Measurements from ENCODE around the gene ADCK2. TPM values are rescaled to one million over a fixed set of nuclear protein-coding genes. Genes with fewer than 3 reads are reported as not detected.
A peak's percentile ranks its signal among the peaks of the same experiment; 100 is the strongest.

ADCK2 gene
- polyA plus RNA-seq, 3 donors = 8.7 to 28.7 (median 18.3) TPM

DNA sequence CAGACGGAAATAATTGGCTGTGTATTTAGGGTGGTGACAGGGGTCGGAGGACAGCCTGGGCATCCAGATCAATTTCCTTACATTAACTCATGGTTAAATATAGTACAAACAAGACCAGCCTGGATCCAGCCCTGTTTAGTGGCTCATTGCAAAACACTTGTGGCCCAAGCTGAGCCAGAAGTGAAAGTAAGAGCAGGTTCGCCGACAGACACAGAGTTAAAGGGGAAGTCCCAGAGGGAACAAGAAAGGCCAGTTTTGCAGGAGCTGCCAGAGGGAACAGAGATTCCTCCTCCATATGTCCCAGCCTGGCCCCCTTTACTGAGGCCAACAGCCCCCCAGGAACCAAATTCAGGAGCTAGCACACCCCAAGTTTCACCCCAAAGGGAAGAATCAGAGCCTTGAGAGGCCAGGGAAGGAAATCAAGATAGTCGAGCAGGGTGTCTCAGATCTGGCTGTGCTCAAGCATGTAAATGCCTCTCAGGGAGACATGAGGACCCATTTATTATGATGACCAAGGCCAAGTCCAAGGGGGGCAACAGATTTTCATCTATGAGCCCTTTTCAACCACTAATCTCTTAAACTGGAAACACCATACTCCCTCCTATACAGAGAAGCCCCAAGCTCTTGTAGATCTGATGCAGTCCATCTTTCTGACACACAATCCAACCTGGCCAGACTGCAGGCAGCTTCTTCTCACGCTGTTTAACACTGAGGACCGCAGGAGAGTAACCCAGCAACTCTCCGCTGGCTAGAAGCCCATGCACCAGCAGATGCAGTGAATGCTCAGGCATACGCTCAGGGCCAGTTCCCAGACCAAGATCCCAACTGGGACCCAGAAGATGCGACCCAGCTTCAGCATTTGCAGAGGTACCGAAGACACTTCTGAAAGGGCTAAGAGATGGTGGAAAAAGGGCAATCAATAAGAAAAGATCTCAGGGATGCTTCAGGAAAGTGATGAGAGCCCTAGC lies 15.9 kb upstream of the ADCK2 start:
- intact Hi-C loops (cut with micrococcal nuclease) = loop anchor here (10.0 kb wide), 2 partner anchors 172 to 358 kb away; partner anchors contain the start of gene MRPS33 (in 1 of the 2)

DNA sequence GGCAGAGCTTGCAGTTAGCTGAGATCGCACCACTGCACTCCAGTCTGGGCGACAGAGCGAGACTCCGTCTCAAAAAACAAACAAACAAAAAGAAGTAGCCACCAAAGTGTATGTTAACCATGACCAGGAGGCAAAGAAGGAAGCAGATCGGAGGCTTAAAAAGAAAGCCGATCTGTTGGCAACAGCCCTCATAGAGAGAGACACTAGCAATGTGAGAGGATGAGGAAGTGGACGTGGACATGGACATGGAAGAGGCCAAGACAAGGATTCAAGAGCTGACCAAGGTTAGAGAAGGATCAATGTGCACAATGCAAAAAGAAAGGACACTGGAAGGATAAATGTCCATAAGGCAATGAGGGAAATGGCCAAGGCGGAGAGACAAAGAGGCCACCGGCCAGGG lies 14.9 kb upstream of the ADCK2 start:
- H2AFZ ChIP-seq (ENCODE audit: insufficient read depth, low read depth, low read length, poor library complexity, severe bottlenecking) = no peak overlapping the region
- H3K9me3 Mint-ChIP-seq = peaks cover 0 to 2% (median 0%) of the 10 kb centered on the region in 7 donors
- H3K9me3 ChIP-seq (replicated peaks in 1 of 2; ENCODE audit: control insufficient read depth in 1 of 2, insufficient read depth in 1 of 2, low read length in 2 of 2) = no peaks in the 10 kb centered on the region
- peaks cover 2 to 6% (median 4%) of the 10 kb centered on the region in 3 donors for H3K27me3 Mint-ChIP-seq (ENCODE audit: low read depth in 3 of 3)
- no peaks in the 10 kb centered on the region for H3K27me3 ChIP-seq (ENCODE audit: control insufficient read depth in 2 of 2, insufficient read depth in 2 of 2, low read length in 2 of 2)
- no peak overlapping the region for H3K9ac ChIP-seq (ENCODE audit: insufficient read depth, low read length, poor library complexity, severe bottlenecking)
- 41% methylated on average over 5 of the region's 9 CpGs for WGBS (ENCODE audit: insufficient coverage)
- H3K27ac ChIP-seq (ENCODE audit: low read depth in 1 of 2, low read length in 2 of 2) = no peak overlapping the region
- no peaks in the 10 kb centered on the region for H3K79me2 ChIP-seq (ENCODE audit: insufficient read depth, low read length)
- H3K4me2 ChIP-seq (replicated peaks; ENCODE audit: extremely low read depth, low read length, poor library complexity, severe bottlenecking) = no peak overlapping the region
- no peak for DNase-seq
- TF ChIP-seq, protein P1, sequence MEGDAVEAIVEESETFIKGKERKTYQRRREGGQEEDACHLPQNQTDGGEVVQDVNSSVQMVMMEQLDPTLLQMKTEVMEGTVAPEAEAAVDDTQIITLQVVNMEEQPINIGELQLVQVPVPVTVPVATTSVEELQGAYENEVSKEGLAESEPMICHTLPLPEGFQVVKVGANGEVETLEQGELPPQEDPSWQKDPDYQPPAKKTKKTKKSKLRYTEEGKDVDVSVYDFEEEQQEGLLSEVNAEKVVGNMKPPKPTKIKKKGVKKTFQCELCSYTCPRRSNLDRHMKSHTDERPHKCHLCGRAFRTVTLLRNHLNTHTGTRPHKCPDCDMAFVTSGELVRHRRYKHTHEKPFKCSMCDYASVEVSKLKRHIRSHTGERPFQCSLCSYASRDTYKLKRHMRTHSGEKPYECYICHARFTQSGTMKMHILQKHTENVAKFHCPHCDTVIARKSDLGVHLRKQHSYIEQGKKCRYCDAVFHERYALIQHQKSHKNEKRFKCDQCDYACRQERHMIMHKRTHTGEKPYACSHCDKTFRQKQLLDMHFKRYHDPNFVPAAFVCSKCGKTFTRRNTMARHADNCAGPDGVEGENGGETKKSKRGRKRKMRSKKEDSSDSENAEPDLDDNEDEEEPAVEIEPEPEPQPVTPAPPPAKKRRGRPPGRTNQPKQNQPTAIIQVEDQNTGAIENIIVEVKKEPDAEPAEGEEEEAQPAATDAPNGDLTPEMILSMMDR (IDR thresholded peaks at IDR 0.05) = no peak
- intact Hi-C loops (cut with micrococcal nuclease) = loop anchor here (10.0 kb wide), 2 partner anchors 173 to 357 kb away; partner anchors contain the start of gene MRPS33 (in 1 of the 2)
- no peaks in the 10 kb centered on the region for H3K36me3 Mint-ChIP-seq
- H3K4me1 ChIP-seq (ENCODE audit: control insufficient read depth in 1 of 2, insufficient read depth in 2 of 2, low read length in 2 of 2) = peaks cover 30 to 32% of the 10 kb centered on the region in 2 donors
- peaks cover 38% of the 10 kb centered on the region for H3K4me1 Mint-ChIP-seq
- H3K27ac Mint-ChIP-seq = peak overlapping the region in 4 of 7 donors; percentile 20 to 37 (median 32)
- H3K4me3 ChIP-seq (replicated peaks in 1 of 3; ENCODE audit: low read depth in 2 of 3, low read length in 3 of 3) = no peak overlapping the region
- H3K4me3 Mint-ChIP-seq = no peak overlapping the region
- H3K36me3 ChIP-seq (replicated peaks in 1 of 2; ENCODE audit: control insufficient read depth in 1 of 2, insufficient read depth in 2 of 2, low read length in 2 of 2) = no peaks in the 10 kb centered on the region
- H4K20me1 ChIP-seq (ENCODE audit: insufficient read depth, low read length) = no peaks in the 10 kb centered on the region

More for the DNA sequence above, 15.9 kb upstream of the ADCK2 start:
- Histone ChIP-seq H3K4me1 (ENCODE audit: control insufficient read depth in 1 of 2, insufficient read depth in 2 of 2, low read length in 2 of 2) (peaks cover 30 to 32% of the 10 kb centered on the region in 2 donors), H4K20me1 (ENCODE audit: insufficient read depth, low read length) (no peaks in the 10 kb centered on the region), H3K4me2 (replicated peaks; ENCODE audit: extremely low read depth, low read length, poor library complexity, severe bottlenecking) (peak overlapping the region; percentile 62), H3K79me2 (ENCODE audit: insufficient read depth, low read length) (no peaks in the 10 kb centered on the region), H2AFZ (ENCODE audit: insufficient read depth, low read depth, low read length, poor library complexity, severe bottlenecking) (peak overlapping the region; percentile 31), H3K9me3 (replicated peaks in 1 of 2; ENCODE audit: control insufficient read depth in 1 of 2, insufficient read depth in 1 of 2, low read length in 2 of 2) (no peaks in the 10 kb centered on the region), H3K36me3 (replicated peaks in 1 of 2; ENCODE audit: control insufficient read depth in 1 of 2, insufficient read depth in 2 of 2, low read length in 2 of 2) (no peaks in the 10 kb centered on the region), H3K27me3 (ENCODE audit: control insufficient read depth in 2 of 2, insufficient read depth in 2 of 2, low read length in 2 of 2) (no peaks in the 10 kb centered on the region), H3K9ac (ENCODE audit: insufficient read depth, low read length, poor library complexity, severe bottlenecking) (peak overlapping the region; percentile 27), H3K4me3 (replicated peaks in 1 of 3; ENCODE audit: low read depth in 2 of 3, low read length in 3 of 3) (peak overlapping the region in 1 of 3 experiments; percentile 45), H3K27ac (ENCODE audit: low read depth in 1 of 2, low read length in 2 of 2) (peak overlapping the region; percentile 47 to 66)
- WGBS (ENCODE audit: insufficient coverage) = 65% methylated on average over 7 of the region's 11 CpGs
- Mint-ChIP-seq H3K9me3 (peaks cover 0 to 2% (median 0%) of the 10 kb centered on the region in 7 donors), H3K27me3 (ENCODE audit: low read depth in 3 of 3) (peaks cover 3 to 7% (median 4%) of the 10 kb centered on the region in 3 donors), H3K4me3 (peak overlapping the region; percentile 67 to 88), H3K4me1 (peaks cover 41% of the 10 kb centered on the region), H3K36me3 (no peaks in the 10 kb centered on the region), H3K27ac (peak overlapping the region; percentile 86 to 93 (median 91))
- peak; percentile 76 to 87 (median 86) for DNase-seq
- TF ChIP-seq, protein P1 (IDR thresholded peaks at IDR 0.05) = no peak
